ENCODE results near the gene SEC16B.

DNA sequence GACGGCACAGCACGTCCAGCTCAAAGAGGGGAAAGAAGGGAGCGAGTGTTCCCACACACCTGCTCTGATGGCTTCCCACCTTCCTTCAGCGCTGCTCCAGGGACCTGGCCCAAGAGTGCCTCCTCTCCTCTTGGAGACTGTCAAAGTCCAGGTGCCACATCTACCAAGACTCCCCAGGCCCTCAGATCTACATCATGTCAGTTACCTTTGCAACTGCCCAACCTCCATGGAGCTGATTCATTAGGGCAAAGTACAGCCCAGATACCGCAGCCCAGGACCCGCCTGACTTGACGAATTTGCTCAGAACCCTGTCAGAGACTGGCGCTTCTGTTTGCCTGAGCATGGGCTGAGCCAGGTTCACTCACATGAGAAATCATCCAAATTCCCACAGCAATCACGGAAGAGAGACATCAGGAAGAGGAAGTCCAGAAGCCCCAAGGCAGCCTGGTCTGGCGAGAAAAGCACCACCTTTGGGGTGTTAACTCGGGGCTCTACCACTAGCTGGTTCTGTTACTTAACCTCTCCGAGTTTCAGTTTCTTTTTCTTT, at the start of gene SEC16B:
- TF ChIP-seq, protein P1, sequence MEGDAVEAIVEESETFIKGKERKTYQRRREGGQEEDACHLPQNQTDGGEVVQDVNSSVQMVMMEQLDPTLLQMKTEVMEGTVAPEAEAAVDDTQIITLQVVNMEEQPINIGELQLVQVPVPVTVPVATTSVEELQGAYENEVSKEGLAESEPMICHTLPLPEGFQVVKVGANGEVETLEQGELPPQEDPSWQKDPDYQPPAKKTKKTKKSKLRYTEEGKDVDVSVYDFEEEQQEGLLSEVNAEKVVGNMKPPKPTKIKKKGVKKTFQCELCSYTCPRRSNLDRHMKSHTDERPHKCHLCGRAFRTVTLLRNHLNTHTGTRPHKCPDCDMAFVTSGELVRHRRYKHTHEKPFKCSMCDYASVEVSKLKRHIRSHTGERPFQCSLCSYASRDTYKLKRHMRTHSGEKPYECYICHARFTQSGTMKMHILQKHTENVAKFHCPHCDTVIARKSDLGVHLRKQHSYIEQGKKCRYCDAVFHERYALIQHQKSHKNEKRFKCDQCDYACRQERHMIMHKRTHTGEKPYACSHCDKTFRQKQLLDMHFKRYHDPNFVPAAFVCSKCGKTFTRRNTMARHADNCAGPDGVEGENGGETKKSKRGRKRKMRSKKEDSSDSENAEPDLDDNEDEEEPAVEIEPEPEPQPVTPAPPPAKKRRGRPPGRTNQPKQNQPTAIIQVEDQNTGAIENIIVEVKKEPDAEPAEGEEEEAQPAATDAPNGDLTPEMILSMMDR (IDR thresholded peaks at IDR 0.05; ENCODE audit: low read length), result no peak
- no peak for TF ChIP-seq EZH2 (IDR thresholded peaks at IDR 0.05; ENCODE audit: borderline replicate concordance, low read length)

Data from OCI-LY1 (cell line).